GM23338 (cell line): Measurements from ENCODE around the gene EPAS1. TPM values are rescaled to one million over a fixed set of nuclear protein-coding genes. Genes with fewer than 3 reads are reported as not detected.

Source experiments
- ATAC-seq: fragments of 200-7000 bp; cut with Tn5 transposase; 3 replicates; pipeline ENCODE4 v1.9.1; 2020
- DNase-seq: peaks from one replicate; pipeline ENCODE4 v3.0.0-alpha.2; 2015; ENCODE audit warnings: low spot score
- H2AFZ ChIP-seq: fragments of 200-600 bp; sonication (generic); 2 replicates; pipeline ENCODE4 v1.8.0; 2016; ENCODE audit warnings: antibody characterized with exemption, mild to moderate bottlenecking, moderate library complexity
- H3F3A ChIP-seq: fragments of 200-600 bp; sonication (generic); replicated peaks from 2 replicates; pipeline ENCODE4 v1.8.0; 2017; ENCODE audit warnings: antibody characterized with exemption, mixed run types, low read depth
- H3K27ac ChIP-seq: fragments of 200-600 bp; sonication (generic); 2 replicates; pipeline ENCODE4 v1.6.1; 2016; ENCODE audit warnings: low read depth
- H3K27me3 ChIP-seq: fragments of 200-600 bp; sonication (generic); 2 replicates; pipeline ENCODE4 v1.8.0; 2016; ENCODE audit warnings: mild to moderate bottlenecking, mixed run types, moderate library complexity; ENCODE audit not compliant: insufficient read depth
- H3K36me3 ChIP-seq: fragments of 200-600 bp; sonication (generic); 2 replicates; pipeline ENCODE4 v1.8.0; 2016; ENCODE audit warnings: mild to moderate bottlenecking; ENCODE audit not compliant: insufficient read depth
- H3K4me1 ChIP-seq: fragments of 200-600 bp; sonication (generic); 2 replicates; pipeline ENCODE4 v1.8.0; 2016; ENCODE audit warnings: mild to moderate bottlenecking, moderate library complexity; ENCODE audit not compliant: insufficient read depth
- H3K4me2 ChIP-seq: fragments of 200-600 bp; sonication (generic); 2 replicates; pipeline ENCODE4 v1.7.1; 2017; ENCODE audit warnings: mixed run types
- H3K4me3 ChIP-seq: fragments of 200-600 bp; sonication (generic); 2 replicates; pipeline ENCODE4 v1.6.1; 2016; ENCODE audit warnings: mixed run types
- H3K79me2 ChIP-seq: fragments of 200-600 bp; sonication (generic); replicated peaks from 2 replicates; pipeline ENCODE4 v1.8.0; 2017; ENCODE audit warnings: mild to moderate bottlenecking; ENCODE audit not compliant: insufficient read depth
- H3K9me2 ChIP-seq: fragments of 200-600 bp; sonication (generic); 2 replicates; pipeline ENCODE4 v1.8.0; 2017; ENCODE audit not compliant: insufficient read depth
- H4K20me1 ChIP-seq: fragments of 200-600 bp; sonication (generic); replicated peaks from 2 replicates; pipeline ENCODE4 v1.8.0; 2017; ENCODE audit warnings: mild to moderate bottlenecking; ENCODE audit not compliant: insufficient read depth
- H3K27ac Mint-ChIP-seq: 2 replicates; pipeline ENCODE4 v1.8.0; 2020; ENCODE audit warnings: inconsistent platforms, mild to moderate bottlenecking, moderate library complexity, mixed read lengths
- H3K27me3 Mint-ChIP-seq: 3 replicates; pipeline ENCODE4 v1.8.0; 2022; ENCODE audit warnings: low read depth, mild to moderate bottlenecking, moderate library complexity, mixed read lengths, inconsistent platforms; ENCODE audit not compliant: insufficient read depth, poor library complexity
- H3K36me3 Mint-ChIP-seq: 3 replicates; pipeline ENCODE4 v1.8.0; 2021; ENCODE audit warnings: low read depth, mild to moderate bottlenecking, inconsistent platforms, moderate library complexity, mixed read lengths
- H3K4me1 Mint-ChIP-seq: 3 replicates; pipeline ENCODE4 v1.8.0; 2020; ENCODE audit warnings: mild to moderate bottlenecking, inconsistent platforms, mixed read lengths
- H3K4me3 Mint-ChIP-seq: 3 replicates; pipeline ENCODE4 v1.8.0; 2021; ENCODE audit warnings: moderate library complexity, mild to moderate bottlenecking, inconsistent platforms, mixed read lengths
- H3K9me3 Mint-ChIP-seq: 3 replicates; pipeline ENCODE4 v1.8.0; 2020; ENCODE audit warnings: moderate library complexity, mild to moderate bottlenecking, inconsistent platforms, mixed read lengths
- CREB1 ChIP-seq: fragments of 250-450 bp; sonication (Bioruptor Pico); IDR thresholded peaks from 2 replicates; pipeline ENCODE4 v1.5.0; 2020; ENCODE audit warnings: low read depth, mild to moderate bottlenecking, moderate library complexity
- CTCF ChIP-seq, 2 experiments: fragments of 200-600 bp in 1 of 2; sonication (generic) in 1 of 2; conservative IDR thresholded peaks; 2 replicates each; pipeline versions ENCODE4 v1.5.1 to v1.6.1; 2016 to 2017; ENCODE audit warnings: antibody characterized with exemption in 2 of 2, low read depth in 2 of 2, mild to moderate bottlenecking in 2 of 2, moderate library complexity in 1 of 2
- ETS1 ChIP-seq: IDR thresholded peaks from 2 replicates; pipeline ENCODE4 v1.6.1; 2016; ENCODE audit warnings: antibody characterized with exemption
- EZH2 ChIP-seq: fragments of 200-600 bp; sonication (generic); IDR thresholded peaks from one replicate; pipeline ENCODE4 v1.8.0; 2017; ENCODE audit warnings: antibody characterized with exemption, mild to moderate bottlenecking, low read depth; ENCODE audit not compliant: unreplicated experiment
- EZH2phosphoT487 ChIP-seq: fragments of 200-600 bp; sonication (generic); IDR thresholded peaks from one replicate; pipeline ENCODE4 v1.8.1; 2018; ENCODE audit warnings: antibody characterized with exemption; ENCODE audit not compliant: unreplicated experiment
- JUNB ChIP-seq: IDR thresholded peaks from one replicate; pipeline ENCODE4 v1.6.1; 2016; ENCODE audit warnings: antibody characterized with exemption; ENCODE audit not compliant: unreplicated experiment
- NANOG ChIP-seq: IDR thresholded peaks from 2 replicates; pipeline ENCODE4 v1.6.1; 2016; ENCODE audit warnings: antibody characterized with exemption, borderline replicate concordance
- POLR2AphosphoS5 ChIP-seq: IDR thresholded peaks from 2 replicates; pipeline ENCODE4 v1.6.1; 2016; ENCODE audit warnings: antibody characterized with exemption, low read depth
- REST ChIP-seq: IDR thresholded peaks from one replicate; pipeline ENCODE4 v1.6.1; 2018; ENCODE audit warnings: antibody characterized with exemption; ENCODE audit not compliant: unreplicated experiment
- STAT1 ChIP-seq: IDR thresholded peaks from one replicate; pipeline ENCODE4 v1.6.1; 2016; ENCODE audit warnings: antibody characterized with exemption; ENCODE audit not compliant: unreplicated experiment
- ZNF114 ChIP-seq: fragments of 250-450 bp; sonication (Bioruptor Pico); IDR thresholded peaks from 2 replicates; pipeline ENCODE4 v1.5.0; 2020; ENCODE audit warnings: mild to moderate bottlenecking, moderate library complexity
- ZNF331 ChIP-seq: fragments of 250-450 bp; sonication (Bioruptor Pico); IDR thresholded peaks from 2 replicates; pipeline ENCODE4 v1.5.0; 2020; ENCODE audit warnings: low read depth, mild to moderate bottlenecking, moderate library complexity
- polyA plus RNA-seq: library from polyadenylated mRNA; unstranded; fragments of >200 nt; fragmentation: Nextera tagmentation; extraction: Ambion mirVana; gene quantifications from 2 replicates; pipeline ENCODE4 v1.2.1, GENCODE V29; 2016
- total RNA-seq: library from RNA; depleted of rRNA; stranded (reverse); fragments of >200 nt; shearing (Covaris generic); gene quantifications from 2 replicates; pipeline ENCODE4 v1.2.3, GENCODE V29; 2014
- TF ChIP-seq, protein P1 (sequence below): fragments of 250-450 bp; sonication (Bioruptor Pico); IDR thresholded peaks from 2 replicates; pipeline ENCODE4 v1.5.0; 2020; ENCODE audit warnings: mild to moderate bottlenecking, moderate library complexity

Gene EPAS1
- total and polyA plus RNA-seq, 2 experiments from 2014 or later = 0.68 to 5.4 TPM

DNA sequence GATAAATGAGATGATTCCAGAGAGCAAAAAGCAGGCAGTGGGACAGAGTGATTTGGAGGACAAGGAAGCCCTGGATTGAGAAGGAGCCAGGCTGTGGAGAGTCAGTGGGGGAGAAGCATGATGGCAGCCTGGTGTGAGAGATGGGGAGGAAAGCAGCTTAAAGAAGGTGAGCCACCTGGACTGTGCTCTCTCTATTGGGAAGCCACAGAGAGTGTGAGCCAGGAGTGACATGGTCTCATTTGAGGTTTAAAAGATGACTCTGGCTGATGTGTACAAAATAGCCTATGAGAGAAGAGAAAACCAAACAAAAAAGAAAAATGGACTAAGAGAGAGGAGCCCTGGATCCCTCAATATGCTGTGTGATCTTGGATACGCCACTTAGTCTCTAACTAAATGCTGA is 12.9 kb upstream of the EPAS1 start:
- H3K4me2 ChIP-seq = no peak overlapping the region
- H3F3A ChIP-seq = no peaks in the 10 kb centered on the region
- no peaks in the 10 kb centered on the region for H3K9me3 Mint-ChIP-seq
- H2AFZ ChIP-seq = 0 out of 2 replicates have a peak overlapping the region, but pooled peaks have one; percentile 47
- no peaks in the 10 kb centered on the region for H3K9me2 ChIP-seq
- TF ChIP-seq EZH2phosphoT487 (no peak), CTCF (conservative IDR thresholded peaks at IDR 0.05; ENCODE audit: low read depth in 2 of 2) (no peak), EZH2 (no peak), ZNF114 (no peak), ZNF331 (no peak), STAT1 (no peak), ETS1 (no peak), REST (no peak), JUNB (no peak), POLR2AphosphoS5 (no peak), CREB1 (no peak), NANOG (no peak)
- TF ChIP-seq, protein P1, sequence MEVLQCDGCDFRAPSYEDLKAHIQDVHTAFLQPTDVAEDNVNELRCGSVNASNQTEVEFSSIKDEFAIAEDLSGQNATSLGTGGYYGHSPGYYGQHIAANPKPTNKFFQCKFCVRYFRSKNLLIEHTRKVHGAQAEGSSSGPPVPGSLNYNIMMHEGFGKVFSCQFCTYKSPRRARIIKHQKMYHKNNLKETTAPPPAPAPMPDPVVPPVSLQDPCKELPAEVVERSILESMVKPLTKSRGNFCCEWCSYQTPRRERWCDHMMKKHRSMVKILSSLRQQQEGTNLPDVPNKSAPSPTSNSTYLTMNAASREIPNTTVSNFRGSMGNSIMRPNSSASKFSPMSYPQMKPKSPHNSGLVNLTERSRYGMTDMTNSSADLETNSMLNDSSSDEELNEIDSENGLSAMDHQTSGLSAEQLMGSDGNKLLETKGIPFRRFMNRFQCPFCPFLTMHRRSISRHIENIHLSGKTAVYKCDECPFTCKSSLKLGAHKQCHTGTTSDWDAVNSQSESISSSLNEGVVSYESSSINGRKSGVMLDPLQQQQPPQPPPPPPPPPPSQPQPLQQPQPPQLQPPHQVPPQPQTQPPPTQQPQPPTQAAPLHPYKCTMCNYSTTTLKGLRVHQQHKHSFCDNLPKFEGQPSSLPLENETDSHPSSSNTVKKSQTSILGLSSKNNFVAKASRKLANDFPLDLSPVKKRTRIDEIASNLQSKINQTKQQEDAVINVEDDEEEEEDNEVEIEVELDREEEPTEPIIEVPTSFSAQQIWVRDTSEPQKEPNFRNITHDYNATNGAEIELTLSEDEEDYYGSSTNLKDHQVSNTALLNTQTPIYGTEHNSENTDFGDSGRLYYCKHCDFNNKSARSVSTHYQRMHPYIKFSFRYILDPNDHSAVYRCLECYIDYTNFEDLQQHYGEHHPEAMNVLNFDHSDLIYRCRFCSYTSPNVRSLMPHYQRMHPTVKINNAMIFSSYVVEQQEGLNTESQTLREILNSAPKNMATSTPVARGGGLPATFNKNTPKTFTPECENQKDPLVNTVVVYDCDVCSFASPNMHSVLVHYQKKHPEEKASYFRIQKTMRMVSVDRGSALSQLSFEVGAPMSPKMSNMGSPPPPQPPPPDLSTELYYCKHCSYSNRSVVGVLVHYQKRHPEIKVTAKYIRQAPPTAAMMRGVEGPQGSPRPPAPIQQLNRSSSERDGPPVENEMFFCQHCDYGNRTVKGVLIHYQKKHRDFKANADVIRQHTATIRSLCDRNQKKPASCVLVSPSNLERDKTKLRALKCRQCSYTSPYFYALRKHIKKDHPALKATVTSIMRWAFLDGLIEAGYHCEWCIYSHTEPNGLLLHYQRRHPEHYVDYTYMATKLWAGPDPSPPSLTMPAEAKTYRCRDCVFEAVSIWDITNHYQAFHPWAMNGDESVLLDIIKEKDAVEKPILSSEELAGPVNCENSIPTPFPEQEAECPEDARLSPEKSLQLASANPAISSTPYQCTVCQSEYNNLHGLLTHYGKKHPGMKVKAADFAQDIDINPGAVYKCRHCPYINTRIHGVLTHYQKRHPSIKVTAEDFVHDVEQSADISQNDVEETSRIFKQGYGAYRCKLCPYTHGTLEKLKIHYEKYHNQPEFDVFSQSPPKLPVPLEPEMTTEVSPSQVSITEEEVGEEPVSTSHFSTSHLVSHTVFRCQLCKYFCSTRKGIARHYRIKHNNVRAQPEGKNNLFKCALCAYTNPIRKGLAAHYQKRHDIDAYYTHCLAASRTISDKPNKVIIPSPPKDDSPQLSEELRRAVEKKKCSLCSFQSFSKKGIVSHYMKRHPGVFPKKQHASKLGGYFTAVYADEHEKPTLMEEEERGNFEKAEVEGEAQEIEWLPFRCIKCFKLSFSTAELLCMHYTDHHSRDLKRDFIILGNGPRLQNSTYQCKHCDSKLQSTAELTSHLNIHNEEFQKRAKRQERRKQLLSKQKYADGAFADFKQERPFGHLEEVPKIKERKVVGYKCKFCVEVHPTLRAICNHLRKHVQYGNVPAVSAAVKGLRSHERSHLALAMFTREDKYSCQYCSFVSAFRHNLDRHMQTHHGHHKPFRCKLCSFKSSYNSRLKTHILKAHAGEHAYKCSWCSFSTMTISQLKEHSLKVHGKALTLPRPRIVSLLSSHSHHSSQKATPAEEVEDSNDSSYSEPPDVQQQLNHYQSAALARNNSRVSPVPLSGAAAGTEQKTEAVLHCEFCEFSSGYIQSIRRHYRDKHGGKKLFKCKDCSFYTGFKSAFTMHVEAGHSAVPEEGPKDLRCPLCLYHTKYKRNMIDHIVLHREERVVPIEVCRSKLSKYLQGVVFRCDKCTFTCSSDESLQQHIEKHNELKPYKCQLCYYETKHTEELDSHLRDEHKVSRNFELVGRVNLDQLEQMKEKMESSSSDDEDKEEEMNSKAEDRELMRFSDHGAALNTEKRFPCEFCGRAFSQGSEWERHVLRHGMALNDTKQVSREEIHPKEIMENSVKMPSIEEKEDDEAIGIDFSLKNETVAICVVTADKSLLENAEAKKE (CRISPR knock-in tag) = no peak
- ATAC-seq (no peak), DNase-seq (no peak)
- no peak overlapping the region for H3K4me3 Mint-ChIP-seq
- no peaks in the 10 kb centered on the region for H3K4me1 ChIP-seq
- no peak overlapping the region for H3K27ac Mint-ChIP-seq
- no peaks in the 10 kb centered on the region for H3K36me3 Mint-ChIP-seq
- H3K4me3 ChIP-seq = no peak overlapping the region
- H3K27me3 ChIP-seq = no peaks in the 10 kb centered on the region
- peaks cover 16% of the 10 kb centered on the region; the same call in 2 of the 3 replicates for H3K4me1 Mint-ChIP-seq
- H4K20me1 ChIP-seq = no peaks in the 10 kb centered on the region
- H3K36me3 ChIP-seq = no peaks in the 10 kb centered on the region
- no peak overlapping the region for H3K27ac ChIP-seq
- peaks cover 5% of the 10 kb centered on the region for H3K27me3 Mint-ChIP-seq
- H3K79me2 ChIP-seq = no peaks in the 10 kb centered on the region
